ENCODE measurements around the gene CDH4. TPM values are rescaled to one million over a fixed set of nuclear protein-coding genes. Genes with fewer than 3 reads are reported as not detected.

CDH4 gene
- total RNA-seq, 4 donors from 2014 or later: not detected

DNA sequence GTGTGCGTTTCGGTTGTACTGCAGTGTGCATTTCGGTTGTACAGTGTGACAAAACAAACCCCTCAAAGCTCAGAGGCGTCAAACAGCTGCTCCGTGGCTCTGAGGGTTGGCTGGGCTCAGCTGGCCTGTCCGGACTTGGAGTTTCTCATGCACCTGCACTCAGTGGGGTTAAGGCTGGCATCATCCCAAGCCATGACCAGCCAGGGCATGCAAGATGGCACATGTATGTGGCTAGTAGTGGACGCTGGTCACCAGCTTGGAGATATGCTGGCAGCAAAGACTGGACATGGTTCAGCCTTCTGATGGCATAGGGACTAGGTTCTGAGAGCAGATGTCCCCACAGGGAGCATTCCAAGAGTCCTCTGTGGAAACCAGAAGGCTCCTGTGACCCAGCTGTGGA lies 187.2 kb downstream of the CDH4 start:
- intact Hi-C loops (cut with DNase I; ENCODE audit: low total_unique reads) (no loop called here), in situ Hi-C loops (cut with MboI; ENCODE audit: low pct_ligation_motif_present in 1 of 4, low pct_unique_long_range_greater_than_20kb in 1 of 4, low sequenced_read_pairs in 3 of 4) (no loop called here)
- Histone ChIP-seq H3K27me3 (peaks cover 18% of the 10 kb centered on the region), H3K4me1 (no peaks in the 10 kb centered on the region), H3K9me3 (no peaks in the 10 kb centered on the region), H3K36me3 (no peaks in the 10 kb centered on the region), H3K27ac (no peak overlapping the region), H3K4me3 (no peak overlapping the region)
- TF ChIP-seq POLR2AphosphoS5 (IDR thresholded peaks at IDR 0.05) (no peak), EP300 (IDR thresholded peaks at IDR 0.05; ENCODE audit: low read depth) (no peak), POLR2A (IDR thresholded peaks at IDR 0.05) (no peak)
- TF ChIP-seq, protein P1, sequence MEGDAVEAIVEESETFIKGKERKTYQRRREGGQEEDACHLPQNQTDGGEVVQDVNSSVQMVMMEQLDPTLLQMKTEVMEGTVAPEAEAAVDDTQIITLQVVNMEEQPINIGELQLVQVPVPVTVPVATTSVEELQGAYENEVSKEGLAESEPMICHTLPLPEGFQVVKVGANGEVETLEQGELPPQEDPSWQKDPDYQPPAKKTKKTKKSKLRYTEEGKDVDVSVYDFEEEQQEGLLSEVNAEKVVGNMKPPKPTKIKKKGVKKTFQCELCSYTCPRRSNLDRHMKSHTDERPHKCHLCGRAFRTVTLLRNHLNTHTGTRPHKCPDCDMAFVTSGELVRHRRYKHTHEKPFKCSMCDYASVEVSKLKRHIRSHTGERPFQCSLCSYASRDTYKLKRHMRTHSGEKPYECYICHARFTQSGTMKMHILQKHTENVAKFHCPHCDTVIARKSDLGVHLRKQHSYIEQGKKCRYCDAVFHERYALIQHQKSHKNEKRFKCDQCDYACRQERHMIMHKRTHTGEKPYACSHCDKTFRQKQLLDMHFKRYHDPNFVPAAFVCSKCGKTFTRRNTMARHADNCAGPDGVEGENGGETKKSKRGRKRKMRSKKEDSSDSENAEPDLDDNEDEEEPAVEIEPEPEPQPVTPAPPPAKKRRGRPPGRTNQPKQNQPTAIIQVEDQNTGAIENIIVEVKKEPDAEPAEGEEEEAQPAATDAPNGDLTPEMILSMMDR (IDR thresholded peaks at IDR 0.05): no peak
- WGBS, 2 donors (ENCODE audit: low coverage in 1 of 2): 73 to 94% methylated on average over 2 to 7 of the region's 7 CpGs
- DNase-seq: no peak

DNA sequence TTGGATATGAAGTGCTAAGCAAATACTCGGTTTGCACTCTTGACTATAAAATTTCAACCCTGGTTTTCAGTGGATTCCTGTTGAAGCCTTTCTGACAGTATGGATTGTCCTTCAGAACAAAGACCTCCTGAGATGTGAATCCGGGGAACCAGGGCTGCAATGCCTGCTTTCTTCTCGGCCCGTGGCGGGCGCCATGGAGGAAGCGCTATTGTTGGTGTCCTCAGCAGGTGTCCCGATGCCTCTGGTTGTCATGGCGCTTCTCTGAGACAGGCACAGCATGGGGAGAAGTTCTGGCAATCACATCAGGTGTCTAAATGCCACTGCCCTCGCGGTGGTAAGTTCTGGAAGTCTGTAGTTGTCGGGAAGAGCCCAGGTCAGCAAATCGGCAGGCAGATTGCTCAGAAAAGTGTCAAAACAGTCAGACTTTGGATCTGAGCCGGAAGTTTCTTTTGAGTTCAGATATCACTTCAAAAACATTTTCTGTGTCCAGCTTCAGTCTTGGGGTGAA lies 188.5 kb downstream of the CDH4 start:
- Histone ChIP-seq H3K4me3 (no peak overlapping the region), H3K27me3 (peaks cover 10% of the 10 kb centered on the region), H3K36me3 (no peaks in the 10 kb centered on the region), H3K27ac (no peak overlapping the region), H3K4me1 (no peaks in the 10 kb centered on the region), H3K9me3 (no peaks in the 10 kb centered on the region)
- DNase-seq: no peak
- WGBS, 2 donors (ENCODE audit: low coverage in 1 of 2): 73 to 80% methylated on average over 3 to 14 of the region's 14 CpGs
- no peak for TF ChIP-seq POLR2AphosphoS5 (IDR thresholded peaks at IDR 0.05)
- no peak for TF ChIP-seq EP300 (IDR thresholded peaks at IDR 0.05; ENCODE audit: low read depth)
- TF ChIP-seq, protein P1 (IDR thresholded peaks at IDR 0.05): no peak
- no peak for TF ChIP-seq POLR2A (IDR thresholded peaks at IDR 0.05)
- in situ Hi-C loops (cut with MboI; ENCODE audit: low pct_ligation_motif_present in 1 of 4, low pct_unique_long_range_greater_than_20kb in 1 of 4, low sequenced_read_pairs in 3 of 4): no loop called here
- intact Hi-C loops (cut with DNase I; ENCODE audit: low total_unique reads): no loop called here

DNA sequence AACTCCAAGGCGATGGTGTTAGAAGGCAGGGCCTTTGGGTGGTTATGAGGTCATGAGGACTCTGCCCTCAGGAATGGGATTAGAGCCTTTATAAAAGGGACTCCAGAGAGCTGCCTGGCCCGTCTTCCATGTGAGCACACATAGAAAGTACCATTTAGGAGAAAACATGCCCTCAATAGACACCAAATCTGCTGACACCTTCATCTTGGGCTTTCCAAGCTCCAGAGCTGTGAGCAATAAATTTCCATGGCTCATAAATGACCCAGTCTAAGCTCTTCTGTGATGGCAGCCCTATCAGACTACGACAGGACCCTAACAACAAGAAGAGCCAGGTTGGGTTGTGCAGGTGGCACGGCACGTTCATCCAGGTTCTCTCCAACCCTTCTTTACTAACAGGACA lies 189.5 kb downstream of the CDH4 start:
- TF ChIP-seq, protein P1 (IDR thresholded peaks at IDR 0.05): no peak
- TF ChIP-seq POLR2A (IDR thresholded peaks at IDR 0.05) (no peak), POLR2AphosphoS5 (IDR thresholded peaks at IDR 0.05) (no peak), EP300 (IDR thresholded peaks at IDR 0.05; ENCODE audit: low read depth) (no peak)
- no peaks in the 10 kb centered on the region for H3K9me3 ChIP-seq
- H3K4me3 ChIP-seq: no peak overlapping the region
- H3K4me1 ChIP-seq: no peaks in the 10 kb centered on the region
- 69% methylated on average over 5 of the region's 5 CpGs; no CpG with 5 or more reads in 1 of the 2 donors for WGBS, 2 donors (ENCODE audit: low coverage in 1 of 2)
- no peaks in the 10 kb centered on the region for H3K36me3 ChIP-seq
- in situ Hi-C loops (cut with MboI; ENCODE audit: low pct_ligation_motif_present in 1 of 4, low pct_unique_long_range_greater_than_20kb in 1 of 4, low sequenced_read_pairs in 3 of 4): no loop called here
- peaks cover 4% of the 10 kb centered on the region for H3K27me3 ChIP-seq
- intact Hi-C loops (cut with DNase I; ENCODE audit: low total_unique reads): no loop called here
- H3K27ac ChIP-seq: no peak overlapping the region
- no peak for DNase-seq

DNA sequence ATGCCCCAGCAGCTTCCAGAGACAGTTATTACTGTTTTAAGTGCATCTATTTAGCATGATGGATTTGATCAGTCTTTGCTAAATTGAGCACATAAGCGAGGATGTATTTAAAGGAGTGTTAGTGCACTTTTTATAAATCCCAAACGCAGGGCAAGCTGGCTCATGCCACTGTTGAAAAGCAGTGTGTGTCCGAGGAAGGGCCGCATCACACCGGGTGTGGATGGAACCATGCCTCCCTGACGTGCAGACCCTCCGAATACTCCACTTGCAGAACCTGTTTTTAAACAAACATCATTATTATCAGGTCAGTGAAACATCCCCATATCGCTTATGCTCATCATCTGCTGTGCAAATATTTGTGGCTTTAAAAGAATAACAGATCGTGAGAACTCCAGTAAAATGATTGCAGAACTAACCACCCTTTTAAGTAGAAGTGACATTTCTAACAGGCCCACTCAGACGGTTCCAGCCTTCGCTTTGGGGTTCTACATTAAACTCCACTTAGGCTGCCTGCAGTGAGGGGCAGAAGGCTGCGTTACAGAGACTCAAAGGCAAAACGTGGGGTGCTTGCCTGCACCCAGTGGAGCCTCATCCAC lies 190.1 kb downstream of the CDH4 start:
- Histone ChIP-seq H3K9me3 (no peaks in the 10 kb centered on the region), H3K36me3 (no peaks in the 10 kb centered on the region), H3K4me1 (no peaks in the 10 kb centered on the region), H3K4me3 (no peak overlapping the region), H3K27ac (no peak overlapping the region), H3K27me3 (peaks cover 4% of the 10 kb centered on the region)
- WGBS, 2 donors (ENCODE audit: low coverage in 1 of 2): 32 to 34% methylated on average over 5 to 13 of the region's 13 CpGs
- in situ Hi-C loops (cut with MboI; ENCODE audit: low pct_ligation_motif_present in 1 of 4, low pct_unique_long_range_greater_than_20kb in 1 of 4, low sequenced_read_pairs in 3 of 4) (no loop called here), intact Hi-C loops (cut with DNase I; ENCODE audit: low total_unique reads) (no loop called here)
- TF ChIP-seq EP300 (IDR thresholded peaks at IDR 0.05; ENCODE audit: low read depth): no peak
- TF ChIP-seq, protein P1 (IDR thresholded peaks at IDR 0.05): no peak
- no peak for TF ChIP-seq POLR2A (IDR thresholded peaks at IDR 0.05)
- no peak for TF ChIP-seq POLR2AphosphoS5 (IDR thresholded peaks at IDR 0.05)
- DNase-seq: no peak
